ENCODE results near the gene SAMD1.

The SAMD1 gene

GRCh38 chr19:14112809-14113385 lies 22.3 kb upstream of the SAMD1 start:
- DNase-seq: no peak

GRCh38 chr19:14112051-14112808 lies 21.7 kb upstream of the SAMD1 start:
- DNase-seq: no peak

- no peak for DNase-seq
Measured at GRCh38 chr19:14111486-14111885, 20.9 kb upstream of the SAMD1 start.

- DNase-seq: no peak
Measured at GRCh38 chr19:14110650-14111049, 20.1 kb upstream of the SAMD1 start.

- DNase-seq: no peak
Measured at GRCh38 chr19:14107581-14108461, 17.3 kb upstream of the SAMD1 start.

GRCh38 chr19:14106840-14107239 lies 16.3 kb upstream of the SAMD1 start:
- no peak for DNase-seq

GRCh38 chr19:14105680-14106079 lies 15.1 kb upstream of the SAMD1 start:
- DNase-seq: no peak

- DNase-seq: no peak
Measured at GRCh38 chr19:14103310-14103709, 12.8 kb upstream of the SAMD1 start.

GRCh38 chr19:14102756-14103155 lies 12.2 kb upstream of the SAMD1 start:
- no peak for DNase-seq

- DNase-seq: no peak
Measured at GRCh38 chr19:14102102-14102696, 11.6 kb upstream of the SAMD1 start.

- DNase-seq: no peak
Measured at GRCh38 chr19:14101003-14101545, 10.5 kb upstream of the SAMD1 start.

- no peak for DNase-seq
Measured at GRCh38 chr19:14097532-14098151, 7.1 kb upstream of the SAMD1 start.

GRCh38 chr19:14096272-14096992 lies 5.9 kb upstream of the SAMD1 start:
- DNase-seq: no peak

- no peak for DNase-seq
Measured at GRCh38 chr19:14094854-14095253, 4.3 kb upstream of the SAMD1 start.

- DNase-seq: no peak
Measured at GRCh38 chr19:14093117-14093823, 2.7 kb upstream of the SAMD1 start.

- no peak for DNase-seq
Measured at GRCh38 chr19:14091813-14092462, 1.4 kb upstream of the SAMD1 start.

- DNase-seq: peak; percentile 90
Measured at GRCh38 chr19:14091081-14091812, 696 bp upstream of the SAMD1 start.

GRCh38 chr19:14089662-14090508 lies 666 bp downstream of the SAMD1 start:
- peak; percentile 83 for DNase-seq

- no peak for DNase-seq
Measured at GRCh38 chr19:14089412-14089661, 1.2 kb downstream of the SAMD1 start.
